A673 (cell line): ENCODE data around the gene NRGN. TPM values are rescaled to one million over a fixed set of nuclear protein-coding genes. Genes with fewer than 3 reads are reported as not detected.

Source experiments
- BruUV-seq: library from RNA; stranded (reverse); fragments of 400-500 nt; replicated peaks from 2 replicates; lab custom pipeline; 2021; lab: Mats Ljungman, UMichigan
- CTCF ChIA-PET: fragments of 300-600 bp; sonication (Branson Sonifier 250); formaldehyde crosslinking; loops from one replicate; lab custom pipeline; 2022; ENCODE audit warnings: antibody characterized with exemption; lab: Charles Lee
- POLR2A ChIA-PET: fragments of 300-600 bp; sonication (Branson Sonifier 250); formaldehyde crosslinking; loops from one replicate; lab custom pipeline; 2022; ENCODE audit warnings: antibody characterized with exemption; ENCODE audit not compliant: low non-redundant PET; lab: Charles Lee
- DNase-seq: peaks from one replicate; pipeline ENCODE4 v3.0.0-alpha.2; 2015; ENCODE audit warnings: low spot score
- H3K27ac ChIP-seq: fragments of 200-600 bp; sonication (generic); 2 replicates; pipeline ENCODE4 v1.5.1; 2016; ENCODE audit warnings: mixed run types, low read depth, mild to moderate bottlenecking, mixed read lengths, antibody characterized with exemption, low read length; ENCODE audit not compliant: poor library complexity, severe bottlenecking
- H3K27me3 ChIP-seq: fragments of 200-600 bp; sonication (generic); replicated peaks from 2 replicates; pipeline ENCODE4 v1.6.1; 2017; ENCODE audit warnings: mixed run types, low read depth, mild to moderate bottlenecking, mixed read lengths, antibody characterized with exemption, low read length; ENCODE audit not compliant: insufficient read depth, poor library complexity
- H3K36me3 ChIP-seq: fragments of 200-600 bp; sonication (generic); 2 replicates; pipeline ENCODE4 v1.6.1; 2016; ENCODE audit warnings: mixed run types, mild to moderate bottlenecking, mixed read lengths, antibody characterized with exemption, low read length; ENCODE audit not compliant: insufficient read depth, poor library complexity, severe bottlenecking
- H3K4me1 ChIP-seq: fragments of 200-600 bp; sonication (generic); 2 replicates; pipeline ENCODE4 v1.6.1; 2017; ENCODE audit warnings: mixed run types, mild to moderate bottlenecking, mixed read lengths, antibody characterized with exemption, low read length; ENCODE audit not compliant: insufficient read depth, poor library complexity, severe bottlenecking
- H3K4me3 ChIP-seq: fragments of 200-600 bp; sonication (generic); 2 replicates; pipeline ENCODE4 v1.5.1; 2016; ENCODE audit warnings: low read depth, mixed run types, mild to moderate bottlenecking, mixed read lengths, low read length; ENCODE audit not compliant: poor library complexity, severe bottlenecking
- H3K9me3 ChIP-seq: fragments of 200-600 bp; sonication (generic); 2 replicates; pipeline ENCODE4 v1.6.1; 2016; ENCODE audit warnings: mixed run types, low read depth, mild to moderate bottlenecking, mixed read lengths, antibody characterized with exemption, low read length; ENCODE audit not compliant: poor library complexity, severe bottlenecking
- CTCF ChIP-seq: fragments of 300-800, 200-600 bp; sonication (generic); conservative IDR thresholded peaks from 2 replicates; pipeline ENCODE4 v1.5.1; 2017; ENCODE audit warnings: low read depth, mild to moderate bottlenecking, antibody characterized with exemption, low read length, moderate library complexity, mixed read lengths
- EZH2 ChIP-seq: fragments of 200-600 bp; sonication (generic); IDR thresholded peaks from 2 replicates; pipeline ENCODE4 v1.6.1; 2017; ENCODE audit warnings: borderline replicate concordance, low read depth, mild to moderate bottlenecking, mixed read lengths, antibody characterized with exemption, low read length; ENCODE audit not compliant: poor library complexity, severe bottlenecking
- intact Hi-C: fragments of 100-400 bp; cut with micrococcal nuclease; formaldehyde crosslinking; loops from one replicate; pipeline ENCODE4 v1.10.0; 2022; ENCODE audit not compliant: unreplicated experiment
- total RNA-seq: library from RNA; stranded (reverse); gene quantifications from 2 replicates; pipeline ENCODE4 v1.2.3, GENCODE V29; 2021

Gene NRGN
- total RNA-seq, 1 experiment from 2014 or later: 38.1 TPM

GRCh38 chr11:124753205-124753604 lies 13.5 kb downstream of the NRGN start:
- no peak for DNase-seq
- Histone ChIP-seq H3K27ac (no peak overlapping the region), H3K9me3 (no peaks in the 10 kb centered on the region), H3K27me3 (no peaks in the 10 kb centered on the region), H3K36me3 (no peaks in the 10 kb centered on the region), H3K4me1 (no peaks in the 10 kb centered on the region), H3K4me3 (no peak overlapping the region)
- CTCF ChIA-PET: interaction anchor here (0.6 to 1.4 kb wide), 2 partner anchors 10 to 79 kb away, joined by 5 to 8 read pairs; partner anchors contain the start of gene SPA17
- TF ChIP-seq CTCF (no peak), EZH2 (no peak)
- no TSS peak for BruUV-seq
- intact Hi-C loops: no loop called here
- POLR2A ChIA-PET: interaction anchor here (1.1 kb wide), 1 partner anchor 49 kb away, joined by 3 read pairs; no protein-coding TSS in a partner anchor

- Histone ChIP-seq H3K27ac (no peak overlapping the region), H3K4me3 (no peak overlapping the region), H3K36me3 (no peaks in the 10 kb centered on the region), H3K27me3 (no peaks in the 10 kb centered on the region), H3K4me1 (no peaks in the 10 kb centered on the region), H3K9me3 (no peaks in the 10 kb centered on the region)
- no TSS peak for BruUV-seq
- ChIA-PET POLR2A (no interaction called here), CTCF (interaction anchor here (0.6 to 1.4 kb wide), 2 partner anchors 9 to 80 kb away, joined by 5 to 8 read pairs; partner anchors contain the start of gene SPA17)
- DNase-seq: no peak
- no peak for TF ChIP-seq CTCF
- TF ChIP-seq EZH2: no peak
- intact Hi-C loops: no loop called here
These were observed 13.9 kb downstream of the NRGN start for GRCh38 chr11:124753624-124754023.

- ChIA-PET POLR2A (no interaction called here), CTCF (no interaction called here)
- intact Hi-C loops: no loop called here
- no peak for TF ChIP-seq EZH2
- TF ChIP-seq CTCF: no peak
- no TSS peak for BruUV-seq
- no peaks in the 10 kb centered on the region for H3K9me3 ChIP-seq
- H3K4me1 ChIP-seq: no peaks in the 10 kb centered on the region
- no peak overlapping the region for H3K4me3 ChIP-seq
- H3K27me3 ChIP-seq: no peaks in the 10 kb centered on the region
- no peaks in the 10 kb centered on the region for H3K36me3 ChIP-seq
- no peak overlapping the region for H3K27ac ChIP-seq
- DNase-seq: no peak
These were observed 14.6 kb downstream of the NRGN start for GRCh38 chr11:124754309-124754708.
